GM18519 (cell line): Measurements from ENCODE around the gene TAF6.
"Not testable (repeated sequence)": the region's sequence is repeated elsewhere in the genome, so short reads cannot be mapped to it uniquely, and the experiment has no call there.

Source experiments
- ATAC-seq: cut with Tn5 transposase; IDR thresholded peaks from one replicate; pipeline ENCODE4 v1.9.1; 2021; ENCODE audit warnings: mild to moderate bottlenecking, moderate library complexity; ENCODE audit not compliant: unreplicated experiment, low FRiP score

TAF6 gene

DNA sequence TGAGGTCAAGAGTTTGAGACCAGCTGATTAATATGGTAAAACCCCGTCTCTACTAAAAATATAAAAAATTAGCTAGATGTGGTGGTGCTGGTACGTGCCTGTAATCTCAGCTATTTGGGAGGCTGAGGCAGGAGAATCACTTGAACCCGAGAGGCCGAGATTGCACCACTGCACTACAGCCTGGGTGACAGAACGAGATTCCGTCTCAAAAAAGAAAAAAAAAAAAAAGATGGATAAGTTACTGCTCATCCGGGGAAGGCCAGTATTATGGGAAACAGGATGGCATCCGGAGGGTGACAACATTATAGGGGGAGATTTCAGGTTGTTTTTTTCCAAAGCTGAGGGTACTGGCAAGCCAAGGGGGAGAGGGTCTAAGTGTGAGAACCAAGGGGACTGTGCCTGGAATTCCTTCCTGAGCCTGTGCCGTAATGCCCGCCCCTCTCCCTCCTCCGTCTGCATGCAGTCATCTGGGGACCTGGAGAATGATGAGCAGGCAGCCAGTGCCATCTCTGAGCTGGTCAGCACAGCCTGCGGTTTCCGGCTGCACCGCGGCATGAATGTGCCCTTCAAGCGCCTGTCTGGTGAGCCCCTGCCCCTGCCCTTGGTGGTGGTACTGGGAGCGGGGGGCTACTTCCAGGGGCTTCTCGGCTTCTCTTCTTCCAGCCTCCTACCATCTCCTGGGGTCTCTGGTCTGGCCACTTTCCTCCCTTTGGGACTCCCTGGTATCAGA, 33.9 kb upstream of the TAF6 start:
- ATAC-seq: no peak

DNA sequence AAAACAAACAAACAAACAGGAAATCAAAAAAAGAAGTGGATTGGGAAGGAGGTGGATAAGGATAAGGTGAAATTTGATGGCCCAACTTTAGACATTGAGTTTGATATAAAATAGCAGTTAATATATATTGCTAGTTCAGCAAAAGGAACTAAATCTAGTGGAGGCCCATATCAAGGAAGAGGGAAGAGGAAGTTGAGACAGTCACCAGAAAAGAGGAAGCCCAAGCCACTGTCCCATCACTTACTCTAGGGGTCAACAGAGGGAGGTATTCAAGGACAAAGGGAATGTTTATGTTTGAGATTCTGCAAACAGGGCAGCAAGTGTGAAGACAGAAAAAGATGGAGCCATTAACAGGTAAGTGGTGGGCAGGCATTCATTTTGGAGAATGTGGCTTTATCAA, 33.2 kb upstream of the TAF6 start:
- no peak for ATAC-seq

DNA sequence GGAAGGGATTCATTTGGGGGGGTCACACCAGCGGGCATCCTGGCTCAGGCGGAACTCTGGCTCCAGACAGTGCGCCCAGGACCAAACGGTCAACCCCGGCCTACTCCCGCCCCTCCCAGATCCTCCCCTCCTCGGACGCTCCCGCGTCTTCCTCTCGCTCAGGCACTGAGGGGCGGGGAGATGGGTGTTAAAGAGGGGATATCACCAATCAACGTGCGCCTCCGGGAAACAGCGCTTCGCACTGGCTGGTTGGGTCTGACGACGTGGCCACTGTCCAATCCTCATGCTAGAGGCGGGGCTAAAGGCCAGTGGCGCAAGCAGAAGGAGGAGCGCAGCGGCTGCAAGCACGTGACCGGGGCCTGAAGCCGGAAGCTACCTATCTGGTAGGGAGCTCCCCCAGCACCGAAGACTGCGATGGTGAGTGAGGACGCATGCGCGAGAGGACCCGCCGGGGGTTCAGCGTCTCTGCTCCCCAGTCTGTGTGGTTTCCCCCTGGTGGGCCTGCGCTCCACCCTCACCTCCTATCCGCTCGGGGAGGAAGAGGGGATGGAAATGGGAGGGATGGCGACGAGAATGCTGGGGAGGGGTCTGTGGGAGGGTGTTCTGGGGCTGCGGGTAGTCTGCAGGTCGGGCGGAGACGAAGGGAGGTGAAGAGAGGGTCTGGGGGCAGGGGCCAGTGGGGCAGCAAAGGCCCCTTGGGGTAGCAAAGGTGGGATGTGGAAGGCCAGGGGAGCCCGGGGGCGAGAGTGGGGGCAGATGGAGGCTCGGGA, 29.6 kb upstream of the TAF6 start, which contains the start of gene LAMTOR4:
TSS of gene LAMTOR4 (plus strand) at position 360 of the 770 bp plus-strand sequence. CDS start at position 415, 55 bp downstream.
- ATAC-seq: peak; percentile 95

DNA sequence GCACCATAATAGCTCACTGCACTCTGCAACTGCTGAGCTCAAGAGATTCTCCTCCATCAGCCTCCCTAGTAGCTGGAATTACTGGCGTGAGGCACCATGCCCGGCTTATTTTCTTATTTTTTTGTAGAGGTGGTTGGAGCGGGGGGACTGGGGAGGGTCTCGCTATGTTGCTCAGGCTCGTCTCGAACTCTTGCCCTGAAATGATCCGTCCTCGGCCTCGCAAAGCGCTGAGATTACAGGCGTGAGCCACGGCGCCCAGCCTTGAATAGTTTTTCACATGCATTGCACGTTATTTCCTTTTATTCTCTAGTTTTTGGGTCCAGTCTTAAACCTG, 29.0 kb upstream of the TAF6 start:
- ATAC-seq: no peak

DNA sequence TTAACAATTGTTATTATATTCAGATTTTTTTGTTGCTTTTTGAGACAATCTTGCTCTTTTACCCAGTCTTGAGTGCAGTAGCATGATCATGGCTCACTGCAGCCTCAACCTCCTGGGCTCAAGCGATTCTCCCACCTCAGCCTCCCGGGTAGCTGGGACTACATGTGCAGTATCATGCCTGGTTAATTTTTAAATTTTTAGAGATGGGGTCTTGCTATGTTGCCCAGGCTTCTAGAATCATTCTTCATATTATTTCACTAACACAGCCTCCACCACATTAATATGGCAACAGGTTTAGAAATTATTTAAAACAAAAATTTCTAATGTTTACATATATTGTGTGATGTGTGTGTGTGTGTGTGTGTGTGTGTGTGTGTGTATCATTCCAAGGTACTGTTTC, 28.1 kb upstream of the TAF6 start:
- no peak for ATAC-seq

DNA sequence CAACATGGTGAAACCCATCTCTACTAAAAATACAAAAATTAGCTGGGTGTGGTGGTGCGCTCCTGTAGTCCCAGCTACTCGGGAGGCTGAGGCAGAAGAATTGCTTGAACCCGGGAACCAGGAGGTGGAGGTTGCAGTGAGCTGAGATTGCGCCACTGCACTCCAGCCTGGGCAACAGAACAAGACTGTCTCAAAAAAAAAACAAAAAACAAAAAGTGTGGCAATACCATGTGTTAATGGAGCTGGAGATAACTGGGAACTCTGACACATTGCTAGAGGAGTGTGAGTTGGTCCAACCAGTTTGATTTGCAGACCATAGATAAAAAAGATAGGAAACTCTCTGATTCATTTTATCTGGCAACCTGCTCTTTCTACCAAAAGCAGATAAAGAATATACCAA, 27.2 kb upstream of the TAF6 start:
- not testable (repeated sequence) for ATAC-seq

DNA sequence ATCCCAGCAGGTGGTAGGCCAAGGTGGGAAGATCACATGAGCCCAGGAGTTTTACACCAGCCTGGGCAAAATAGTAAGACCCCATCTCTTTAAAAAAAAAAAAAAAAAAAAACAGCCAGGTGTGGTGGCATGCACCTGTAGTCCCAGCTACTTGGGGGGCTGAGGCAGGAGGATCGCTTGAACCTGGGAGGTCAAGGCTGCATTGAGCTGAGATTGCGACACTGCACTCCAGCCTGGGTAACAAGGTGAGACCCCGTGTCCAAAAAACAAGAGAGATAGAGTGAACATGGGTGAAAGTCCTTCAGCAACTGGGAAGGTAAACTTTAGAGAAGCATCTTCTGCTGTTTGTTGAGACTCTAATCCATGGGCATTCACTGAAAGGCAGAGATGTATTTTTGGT, 23.3 kb upstream of the TAF6 start:
- ATAC-seq: no peak

DNA sequence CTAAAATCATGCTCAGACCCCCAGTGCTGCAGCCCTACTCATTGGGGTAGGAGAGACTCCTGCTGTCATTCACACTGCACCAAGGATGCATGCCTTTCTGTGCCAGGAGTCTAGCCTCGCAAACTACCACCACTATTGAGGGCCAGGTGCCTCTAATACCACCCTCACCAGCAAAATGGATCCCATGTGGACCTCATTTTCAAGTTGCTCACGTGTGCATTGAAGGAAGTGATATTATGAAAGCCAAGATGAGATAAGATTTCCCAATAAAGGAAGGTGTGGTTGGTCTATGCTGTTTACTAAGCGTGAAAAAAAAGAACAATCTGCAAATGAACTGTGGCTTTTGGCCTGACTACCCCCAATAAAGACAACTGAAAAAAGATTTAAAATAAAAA, 22.4 kb upstream of the TAF6 start:
- no peak for ATAC-seq

DNA sequence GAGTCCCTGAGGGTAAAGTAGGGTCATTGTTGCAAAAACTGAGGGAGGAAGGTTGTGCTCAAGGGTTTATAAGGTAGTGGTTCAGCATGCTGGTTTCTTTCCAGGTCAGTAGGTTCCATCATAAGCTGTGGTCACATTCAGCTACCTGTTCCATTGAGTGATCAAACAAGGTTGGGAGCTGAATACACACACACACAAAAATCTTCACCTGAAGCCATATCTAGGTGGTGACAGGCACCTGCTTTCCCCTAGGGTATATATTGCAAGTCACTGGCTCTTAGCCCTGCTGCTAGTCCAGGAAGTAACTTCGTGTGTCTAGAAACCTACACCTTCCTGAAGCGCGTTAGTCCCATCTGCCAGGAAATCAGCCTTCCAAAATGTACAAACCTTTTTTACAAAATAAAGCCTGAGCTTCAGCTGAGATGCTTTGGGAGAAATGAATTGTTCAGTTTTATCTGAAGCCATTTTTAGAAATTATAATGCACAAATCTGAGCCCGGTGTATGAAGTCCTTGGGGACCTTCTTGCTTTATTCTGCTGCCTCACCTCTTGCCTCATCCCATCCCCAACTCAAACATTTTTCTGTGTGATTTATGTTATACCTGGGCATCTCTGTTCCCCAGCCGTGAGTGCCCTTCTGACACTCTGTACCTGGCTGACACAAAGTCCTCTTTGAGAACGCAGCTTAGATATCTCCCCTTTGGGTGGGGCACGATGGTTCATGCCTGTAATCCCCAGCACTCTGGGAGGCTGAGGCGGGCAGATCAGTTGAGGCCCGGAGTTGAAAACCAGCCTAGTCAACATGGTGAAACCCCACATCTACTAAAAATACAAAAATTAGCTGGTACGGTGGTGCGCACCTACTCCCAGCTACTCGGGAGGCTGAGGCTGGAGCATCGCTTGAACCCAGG, 18.9 kb upstream of the TAF6 start:
- ATAC-seq: no peak

DNA sequence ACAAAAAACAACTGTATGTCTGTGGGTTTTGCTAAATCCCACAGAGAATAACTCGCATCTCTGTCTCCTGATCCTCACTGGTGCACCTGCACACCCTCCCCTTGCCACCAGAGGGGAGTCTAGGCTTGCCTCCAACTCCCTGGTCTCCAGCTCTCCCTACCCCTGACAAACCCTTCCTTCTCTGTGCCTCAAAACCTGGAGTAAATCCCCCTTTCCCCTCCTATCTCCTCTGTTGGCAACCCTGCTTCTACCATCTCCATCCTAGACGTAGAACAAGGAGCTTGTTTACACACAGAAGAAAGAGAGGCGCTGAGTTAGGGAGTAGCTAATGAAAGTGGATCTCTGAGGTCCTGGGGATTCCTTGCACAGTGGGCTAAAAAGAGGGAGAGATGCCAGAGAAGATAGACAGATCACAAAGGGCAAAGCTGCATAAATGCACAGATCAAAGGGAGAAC, 13.6 kb upstream of the TAF6 start:
- no peak for ATAC-seq

DNA sequence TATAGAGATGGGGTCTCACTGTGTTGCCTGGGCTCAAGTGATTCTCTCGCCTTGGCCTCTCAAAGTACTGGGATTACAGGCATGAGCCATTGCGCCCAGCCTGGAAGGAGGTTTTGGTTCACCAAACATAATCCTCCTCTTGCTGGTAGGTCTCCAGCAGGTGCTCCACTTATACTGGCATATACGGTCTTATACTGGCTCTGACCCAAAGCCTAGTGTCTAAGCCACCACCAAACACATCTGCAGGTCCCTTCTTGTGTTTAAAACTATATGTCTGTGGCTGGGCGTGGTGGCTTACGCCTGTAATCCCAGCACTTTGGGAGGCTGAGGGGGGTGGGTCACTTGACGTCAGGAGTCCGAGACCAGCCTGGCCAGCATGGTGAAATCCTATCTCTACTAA, 13.0 kb upstream of the TAF6 start:
- no peak for ATAC-seq

DNA sequence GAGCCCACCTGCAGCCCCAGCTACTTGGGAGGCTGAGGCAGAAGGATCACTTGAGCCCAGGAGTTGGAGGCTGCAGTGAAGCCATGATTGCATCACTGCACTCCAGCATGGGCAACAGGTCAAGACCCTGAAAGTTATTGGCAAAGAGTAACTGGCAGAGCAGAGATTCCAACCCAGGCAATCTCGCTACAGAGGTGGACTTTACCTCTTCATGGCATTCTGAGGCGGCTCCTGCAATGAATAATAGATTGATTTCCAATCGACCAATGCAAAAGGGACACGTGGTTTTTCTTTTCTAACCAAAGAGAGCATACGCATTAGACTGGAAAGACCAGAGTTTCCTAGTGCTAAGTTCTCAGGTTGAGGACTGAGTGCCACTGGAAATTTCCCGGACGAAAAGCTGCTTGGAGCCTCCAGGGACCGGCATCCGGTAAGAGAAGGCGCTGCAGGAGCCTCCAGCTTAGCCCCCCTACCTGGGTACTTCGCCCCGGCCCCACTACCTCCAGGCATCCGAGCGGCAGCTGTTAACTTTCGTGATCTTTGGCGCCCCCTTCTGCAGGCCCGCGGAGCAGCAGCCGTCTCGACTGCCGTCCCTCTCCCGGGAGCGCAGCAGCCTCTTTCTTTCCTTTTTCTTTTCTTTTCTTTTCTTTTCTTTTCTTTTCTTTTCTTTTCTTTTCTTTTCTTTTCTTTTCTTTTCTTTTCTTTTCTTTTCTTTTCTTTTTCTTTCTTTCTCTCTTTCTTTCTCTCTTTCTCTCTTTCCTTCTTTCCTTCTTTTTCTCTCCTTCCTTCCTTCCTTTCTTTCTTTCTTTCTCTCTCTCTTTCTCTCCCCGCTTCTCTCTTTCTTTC, 11.7 kb upstream of the TAF6 start:
- ATAC-seq: no peak

DNA sequence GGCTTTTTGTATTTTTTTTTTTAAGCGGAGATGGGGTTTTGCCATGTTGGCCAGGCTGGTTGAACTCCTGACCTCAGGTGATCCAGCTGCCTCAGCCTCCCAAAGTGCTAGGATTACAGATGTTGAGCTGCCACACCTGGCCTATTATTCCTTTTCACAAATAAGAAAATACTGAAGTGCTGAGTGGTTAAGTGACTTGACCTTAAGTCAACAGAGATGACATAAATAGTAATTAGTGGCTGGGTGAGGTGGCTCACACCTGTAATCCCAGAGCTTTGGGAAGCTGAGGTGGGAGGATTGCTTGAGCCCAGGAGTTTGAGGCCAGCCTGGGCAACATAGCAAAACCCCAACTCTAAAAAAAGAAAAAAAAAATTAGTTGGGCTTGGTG, 11.1 kb upstream of the TAF6 start:
- ATAC-seq: not testable (repeated sequence)

DNA sequence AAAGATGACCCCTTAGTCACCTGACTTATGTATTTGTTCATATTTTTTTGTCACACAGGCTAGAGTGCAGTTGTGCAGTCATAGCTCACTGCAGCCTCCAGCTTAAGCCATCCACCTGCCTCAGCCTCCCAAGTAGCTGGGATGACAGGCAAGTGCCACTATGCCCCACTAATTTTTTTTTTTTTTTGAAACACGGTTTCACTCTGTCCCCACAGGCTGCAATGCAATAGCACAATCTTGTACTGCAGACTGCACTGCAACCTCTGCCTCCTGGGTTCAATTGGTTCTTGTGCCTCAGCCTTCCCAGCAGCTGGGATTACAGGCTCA, 9.4 kb upstream of the TAF6 start:
- no peak for ATAC-seq

DNA sequence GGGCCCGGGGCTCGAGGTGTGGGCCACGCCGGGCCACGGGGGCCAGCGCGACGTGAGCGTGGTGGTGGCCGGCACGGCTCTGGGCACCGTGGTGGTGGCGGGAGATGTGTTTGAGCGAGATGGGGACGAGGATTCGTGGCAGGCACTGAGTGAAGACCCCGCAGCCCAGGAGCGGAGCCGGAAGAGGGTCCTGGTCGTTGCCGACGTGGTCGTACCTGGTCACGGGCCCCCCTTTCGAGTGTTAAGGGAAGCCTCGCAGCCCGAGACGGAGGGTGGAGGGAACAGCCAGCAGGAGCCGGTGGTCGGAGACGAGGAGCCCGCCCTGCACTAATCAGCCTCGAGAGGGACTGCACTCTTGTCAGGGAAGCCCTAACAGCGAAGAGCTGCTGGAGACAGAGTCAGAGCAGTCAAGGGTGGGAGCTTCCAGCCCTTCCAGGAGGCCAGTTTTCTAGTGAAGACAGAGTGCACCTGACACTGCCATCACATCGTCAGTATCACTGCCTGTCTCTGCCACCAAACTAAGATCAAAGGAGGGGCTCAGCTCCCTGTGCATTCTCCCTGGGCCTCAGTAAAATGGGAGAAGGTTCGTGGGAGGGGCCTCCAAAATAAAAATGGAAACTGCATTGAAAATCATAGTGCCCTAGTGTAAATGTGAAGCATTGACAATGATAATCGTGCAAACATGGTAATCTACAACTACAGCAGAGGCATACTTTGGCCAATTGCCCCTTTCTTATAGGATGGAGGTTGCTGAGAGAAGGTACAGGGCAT, 8.9 kb upstream of the TAF6 start:
- ATAC-seq: peak; percentile 9

DNA sequence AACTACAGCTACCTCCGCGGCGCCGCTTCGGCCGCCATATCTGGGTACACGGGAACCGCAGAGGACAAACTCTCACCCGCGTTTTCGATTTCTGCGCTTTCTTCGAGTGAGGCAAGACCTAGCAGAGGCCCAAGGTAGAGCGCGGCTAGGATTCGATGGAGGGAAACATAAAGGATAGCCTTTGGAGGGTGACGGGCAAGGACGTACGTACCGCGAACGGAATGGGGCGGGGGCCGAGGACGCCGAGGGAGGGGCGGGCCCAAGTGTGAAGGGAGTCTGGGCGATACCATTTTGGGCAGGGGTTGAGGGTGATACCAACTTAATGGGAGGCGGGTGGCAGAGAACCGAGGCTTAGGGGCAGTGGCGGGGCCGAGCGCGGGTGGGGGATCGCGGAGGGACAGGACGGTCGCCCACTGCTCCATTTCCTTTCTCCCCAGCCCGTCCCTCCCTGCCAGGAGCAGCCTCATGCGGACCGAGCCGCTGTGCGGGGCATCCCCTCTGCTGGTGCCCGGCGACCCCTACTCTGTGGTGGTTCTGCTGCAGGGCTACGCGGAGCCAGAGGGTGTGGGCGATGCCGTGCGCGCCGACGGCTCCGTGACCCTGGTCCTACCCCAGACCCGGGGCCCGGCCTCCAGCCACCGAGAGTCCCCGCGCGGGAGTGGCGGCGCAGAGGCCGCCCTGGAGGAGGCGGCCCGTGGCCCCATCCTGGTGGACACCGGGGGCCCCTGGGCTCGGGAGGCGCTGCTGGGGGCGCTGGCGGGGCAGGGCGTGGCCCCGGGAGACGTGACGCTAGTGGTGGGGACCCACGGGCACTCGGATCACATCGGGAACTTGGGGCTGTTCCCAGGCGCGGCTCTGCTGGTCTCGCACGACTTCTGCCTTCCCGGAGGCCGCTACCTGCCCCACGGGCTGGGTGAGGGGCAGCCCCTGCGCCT, 8.0 kb upstream of the TAF6 start, which contains the start of gene MBLAC1:
TSS of gene MBLAC1 (plus strand) at position 37 of the 935 bp plus-strand sequence. CDS start at position 466, 429 bp downstream.
- ATAC-seq: peak; percentile 37

DNA sequence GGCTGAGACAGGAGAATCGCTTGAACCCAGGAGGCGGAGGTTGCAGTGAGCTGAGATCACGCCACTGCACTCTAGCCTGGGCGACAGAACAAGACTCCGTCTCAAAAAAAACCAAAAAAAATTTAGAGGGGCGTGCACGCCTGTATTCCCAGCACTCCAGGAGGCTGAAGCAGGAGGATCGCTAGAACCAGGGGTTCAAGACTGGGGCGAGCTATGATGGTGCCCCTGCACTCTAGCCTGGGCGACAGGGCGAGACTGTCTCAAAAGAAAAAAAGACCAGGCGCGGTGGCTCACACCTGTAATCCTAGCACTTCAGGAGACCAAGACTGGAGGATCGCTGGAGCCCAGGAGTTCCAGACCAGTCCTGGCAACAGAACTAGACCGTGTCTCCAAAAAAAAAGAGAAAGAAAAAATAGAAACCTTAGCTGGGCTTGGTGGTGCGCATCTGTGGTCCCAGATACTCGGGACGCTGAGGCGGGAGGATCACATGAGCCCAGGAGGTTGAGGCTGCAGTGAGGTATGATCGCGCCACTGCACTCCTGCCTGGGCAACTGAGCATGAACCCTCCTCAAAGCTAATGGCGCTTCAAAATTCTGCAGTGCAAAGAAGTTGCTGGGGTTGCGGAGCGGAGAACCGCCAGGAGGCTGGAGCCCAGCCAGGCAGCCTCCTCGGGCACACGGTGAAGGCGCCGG, 7.2 kb upstream of the TAF6 start:
- ATAC-seq: peak; percentile 8
